DMS 273 treated with DMSO at 0.1 percent for 48 hours (cell line): Measurements from ENCODE around the gene TPP1.
A peak's percentile ranks its signal among the peaks of the same experiment; 100 is the strongest.

Experiments used
- DNase-seq: peaks from one replicate; lab custom pipeline; 2025; lab: John Stamatoyannopoulos, UW

Gene TPP1

GRCh38 chr11:6646918-6647679, 27.9 kb upstream of the TPP1 start:
- DNase-seq, result no peak

DNA sequence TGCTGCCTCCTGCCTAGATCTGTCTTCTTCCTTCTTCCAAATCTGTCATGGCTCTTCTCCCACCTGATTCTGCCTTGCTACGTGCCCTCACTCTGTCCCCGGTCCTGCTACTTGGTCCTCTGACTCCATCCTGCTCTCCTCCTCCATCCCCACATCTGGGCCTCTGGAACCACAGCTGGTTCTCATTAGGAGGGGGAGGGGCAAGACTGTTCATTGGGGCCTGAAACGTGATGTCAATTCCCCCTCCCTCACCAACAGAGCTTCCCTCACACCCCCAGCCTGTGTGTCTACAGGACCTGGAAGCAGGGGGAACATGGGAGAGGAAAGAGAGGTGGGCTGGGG, 27.3 kb upstream of the TPP1 start:
- no peak for DNase-seq

- no peak for DNase-seq
These were observed 26.8 kb upstream of the TPP1 start for GRCh38 chr11:6646071-6646470.

DNA sequence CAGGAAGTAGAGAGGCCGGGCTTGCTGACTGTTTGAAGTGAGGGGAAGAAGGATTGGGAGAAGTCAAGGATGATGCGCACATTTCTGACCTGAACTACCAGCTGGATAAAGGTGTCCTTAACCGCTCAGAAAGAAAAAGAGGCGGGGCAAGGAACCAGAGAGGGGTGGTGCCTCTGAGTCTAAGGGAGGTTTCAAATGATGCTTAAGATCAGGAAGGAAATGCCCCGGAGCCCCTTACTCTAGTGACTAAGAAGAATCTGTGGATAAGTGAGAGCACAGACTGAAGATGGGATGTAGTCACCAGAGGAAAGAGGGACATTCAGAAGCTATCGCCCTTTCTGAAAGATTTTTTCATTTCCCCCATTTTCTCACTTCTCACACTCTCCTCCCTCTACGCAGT, 23.7 kb upstream of the TPP1 start:
- no peak for DNase-seq

GRCh38 chr11:6640985-6641701, 21.9 kb upstream of the TPP1 start:
- no peak for DNase-seq

- DNase-seq, result no peak
These were observed 21.1 kb upstream of the TPP1 start for GRCh38 chr11:6640036-6640984.

DNA sequence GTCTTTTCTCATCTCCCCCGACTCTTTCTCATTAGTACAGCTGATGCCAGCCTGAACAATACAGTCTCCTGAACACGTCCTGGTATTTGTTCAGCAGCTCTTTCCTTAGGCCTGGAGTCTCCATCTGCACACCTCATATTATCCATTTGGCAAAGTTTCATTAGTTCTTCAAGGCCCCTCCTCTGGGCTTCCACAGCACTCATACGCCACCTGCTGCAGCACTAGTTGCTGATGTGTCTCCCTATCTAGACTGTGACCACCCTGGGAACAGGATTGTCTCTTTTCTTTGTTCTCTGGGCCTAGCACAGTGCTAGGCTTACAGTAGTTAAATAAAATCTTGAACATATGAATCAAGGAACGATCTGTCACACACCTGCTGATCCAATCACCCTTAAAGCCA, 19.2 kb upstream of the TPP1 start:
- peak; percentile 50 for DNase-seq

- DNase-seq, result no peak
These were observed 18.6 kb upstream of the TPP1 start for GRCh38 chr11:6637871-6638270.

DNA sequence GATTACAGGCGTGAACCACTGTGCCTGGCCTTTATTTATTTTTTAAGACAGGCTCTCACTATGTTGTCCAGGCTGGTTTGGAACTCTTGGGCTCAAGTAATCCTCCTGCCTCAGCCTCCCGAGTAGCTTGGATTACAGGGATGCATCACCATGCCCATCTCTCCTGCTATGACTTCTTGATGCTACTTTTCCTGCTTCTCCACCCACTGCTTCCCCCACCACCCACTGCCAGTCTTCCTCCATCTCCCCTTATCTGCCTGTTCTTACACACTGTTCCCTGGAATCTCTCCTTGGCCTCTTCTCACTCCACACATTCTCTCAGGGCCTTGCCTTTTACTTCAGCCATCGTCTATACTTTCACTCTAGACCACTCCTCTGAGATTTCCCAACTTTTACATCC, 17.3 kb upstream of the TPP1 start:
- no peak for DNase-seq

- no peak for DNase-seq
These were observed 16.1 kb upstream of the TPP1 start for GRCh38 chr11:6635082-6635932.

- no peak for DNase-seq
These were observed 15.3 kb upstream of the TPP1 start for GRCh38 chr11:6634534-6634933.

DNA sequence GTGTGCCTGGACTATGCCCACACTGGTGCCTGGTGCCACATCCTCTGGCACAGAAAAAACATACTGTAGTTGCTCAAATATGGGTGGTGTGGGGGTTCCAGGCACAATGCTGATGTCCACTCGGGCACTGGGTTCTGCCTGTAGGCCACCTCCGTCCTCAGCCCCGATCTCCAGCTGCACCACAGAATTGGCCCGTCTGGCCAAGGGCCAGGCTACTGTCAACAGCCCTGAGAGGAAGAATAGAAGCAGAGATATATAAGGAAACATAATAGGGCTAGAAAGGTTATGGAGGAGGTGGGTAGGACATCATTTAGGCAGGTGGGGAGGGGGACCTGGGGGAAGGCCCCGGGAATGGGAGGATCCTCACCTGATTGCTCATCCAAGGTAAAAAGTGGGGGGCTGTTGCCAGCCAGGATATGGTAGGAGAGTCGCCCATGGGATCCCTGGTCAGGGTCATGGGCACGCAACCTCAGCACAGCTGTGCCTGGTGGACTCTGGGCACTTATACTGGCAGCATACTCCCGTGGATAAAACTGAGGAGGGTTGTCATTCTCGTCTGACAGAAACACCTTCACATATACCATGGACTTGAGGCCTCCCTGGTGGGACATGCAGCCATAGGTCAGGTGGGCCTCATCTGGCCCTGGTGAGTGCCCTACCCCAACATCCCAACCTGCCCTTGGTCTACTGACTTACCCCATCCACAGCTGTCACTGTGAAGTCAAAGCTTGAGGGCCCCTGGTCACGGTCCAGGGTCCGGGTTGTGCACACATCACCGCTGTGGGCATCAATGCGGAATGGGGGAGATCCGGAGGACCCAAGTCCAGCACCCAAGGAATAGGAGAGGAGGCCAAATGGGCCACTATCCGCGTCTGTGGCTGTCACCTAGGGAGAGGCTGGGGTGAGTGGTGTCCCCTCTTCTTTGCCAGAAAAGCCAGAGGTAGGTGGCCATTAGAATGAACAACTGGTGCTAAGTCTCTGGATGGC, 14.5 kb upstream of the TPP1 start:
- DNase-seq, result no peak

GRCh38 chr11:6632116-6633073, 13.2 kb upstream of the TPP1 start:
- DNase-seq, result no peak

GRCh38 chr11:6631361-6631890, 12.2 kb upstream of the TPP1 start:
- no peak for DNase-seq

DNA sequence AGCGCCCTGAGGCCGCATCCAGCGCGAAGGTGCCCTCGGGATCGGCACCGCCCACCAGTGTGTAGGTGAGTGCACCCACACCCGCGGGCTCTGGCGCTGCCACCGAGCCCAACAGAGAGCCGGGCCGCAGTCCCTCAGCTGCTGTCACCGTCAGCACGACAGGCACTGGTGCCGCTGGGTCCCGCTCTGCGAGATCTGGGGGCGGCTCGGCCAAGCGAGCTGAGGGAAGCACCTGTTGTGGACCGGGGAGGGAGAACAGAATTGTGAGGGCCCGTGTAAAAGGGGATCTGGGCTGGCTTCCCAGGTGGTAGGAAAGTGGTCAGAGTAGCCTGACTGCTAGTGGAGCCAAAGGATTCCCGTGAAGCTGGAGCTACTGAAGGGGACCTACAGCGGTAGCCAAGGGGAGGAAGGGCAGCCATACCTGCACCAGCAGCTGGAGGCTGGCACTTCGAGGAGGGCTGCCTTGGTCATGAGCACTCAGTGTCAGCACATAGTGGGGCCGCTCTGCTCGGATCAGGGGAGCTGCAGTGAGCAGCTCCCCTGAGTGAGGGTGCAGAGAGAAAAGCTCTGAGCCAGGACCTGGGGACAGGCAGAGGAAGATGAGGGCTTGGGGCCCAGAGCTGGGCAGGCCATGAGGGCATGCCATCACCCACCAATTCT, 11.5 kb upstream of the TPP1 start:
- DNase-seq, result no peak

DNA sequence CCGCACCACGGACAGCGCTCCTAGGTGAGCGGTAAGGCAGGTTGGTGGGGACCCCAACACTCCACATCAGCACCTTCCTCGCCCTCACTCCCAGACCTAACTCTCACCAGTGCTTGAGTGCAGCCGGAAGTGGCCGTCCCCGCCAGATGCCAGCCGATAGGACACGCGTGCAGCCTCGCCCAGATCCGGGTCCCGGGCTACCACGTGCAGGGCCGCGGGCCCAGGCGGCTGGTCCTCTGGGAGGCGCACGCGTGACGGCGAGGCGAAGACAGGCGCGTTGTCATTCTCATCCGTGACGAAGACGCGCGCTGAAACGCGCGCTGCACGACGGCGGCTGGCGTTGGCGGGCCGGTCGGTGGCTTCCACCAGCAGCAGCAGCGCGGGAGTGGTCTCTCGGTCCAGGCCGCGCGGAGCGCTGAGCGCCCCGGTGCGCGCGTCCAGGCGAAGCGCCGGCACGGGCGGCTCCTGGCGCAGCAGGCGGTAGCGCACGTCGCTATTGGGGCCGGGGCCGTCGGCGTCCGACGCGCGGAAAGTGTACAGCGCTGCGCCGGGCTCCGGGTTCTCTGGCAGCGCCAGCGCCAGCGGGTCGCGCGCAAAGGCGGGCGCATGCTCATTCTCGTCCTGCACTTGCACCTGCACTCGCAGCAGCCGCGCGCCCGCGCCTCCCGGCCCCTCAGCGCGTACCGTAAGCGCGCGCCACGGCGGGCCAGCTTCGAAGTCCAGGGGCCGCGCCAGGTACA, 10.8 kb upstream of the TPP1 start:
- DNase-seq, result no peak

GRCh38 chr11:6629573-6629891, 10.3 kb upstream of the TPP1 start:
- DNase-seq, result no peak

GRCh38 chr11:6628526-6628925, 9.3 kb upstream of the TPP1 start:
- DNase-seq, result no peak
